Right atrium auricular region (tissue), 2 donors: ENCODE data around the gene EBF3. TPM values are rescaled to one million over a fixed set of nuclear protein-coding genes. Genes with fewer than 3 reads are reported as not detected.

ENCODE experiments used
- DNase-seq: peaks from one replicate; pipeline ENCODE4 v3.0.0-alpha.2; 2019; ENCODE audit warnings: low spot score
- H3K27ac ChIP-seq, 2 donors: fragments of 200-600 bp; sonication (generic); 1 replicate in 1 of 2; 2 replicates in 1 of 2; pipeline ENCODE4 v1.5.1; 2016 to 2019
- H3K27me3 ChIP-seq, 2 donors: fragments of 200-600 bp; sonication (generic); one replicate each; pipeline versions ENCODE4 v1.5.1 to v1.6.0; 2017 to 2019
- H3K36me3 ChIP-seq: fragments of 200-600 bp; sonication (generic); one replicate; pipeline ENCODE4 v1.5.1; 2016
- H3K4me1 ChIP-seq, 2 donors: fragments of 200-600 bp; sonication (generic); one replicate each; pipeline versions ENCODE4 v1.5.1 to v1.6.0; 2017 to 2019
- H3K4me3 ChIP-seq, 2 donors: fragments of 200-600 bp; sonication (generic); 1 replicate in 1 of 2; 2 replicates in 1 of 2; pipeline ENCODE4 v1.5.1; 2017 to 2019; ENCODE audit warnings: mild to moderate bottlenecking in 1 of 2, moderate library complexity in 1 of 2
- H3K9me3 ChIP-seq, 2 donors: fragments of 200-600 bp; sonication (generic); one replicate each; pipeline ENCODE4 v1.5.1; 2019
- CTCF ChIP-seq, 2 donors: fragments of 200-600 bp; sonication (generic); IDR thresholded peaks; one replicate each; pipeline ENCODE4 v1.5.1; 2019; ENCODE audit warnings: antibody characterized with exemption in 2 of 2
- total RNA-seq, 2 donors: library from RNA; depleted of rRNA; stranded (reverse); fragments of >200 nt; gene quantifications; one replicate each; pipeline ENCODE4 v1.1.0, GENCODE V29; 2016

Gene EBF3
- total RNA-seq, 2 donors from 2014 or later: 5.8 to 6.9 TPM

DNA sequence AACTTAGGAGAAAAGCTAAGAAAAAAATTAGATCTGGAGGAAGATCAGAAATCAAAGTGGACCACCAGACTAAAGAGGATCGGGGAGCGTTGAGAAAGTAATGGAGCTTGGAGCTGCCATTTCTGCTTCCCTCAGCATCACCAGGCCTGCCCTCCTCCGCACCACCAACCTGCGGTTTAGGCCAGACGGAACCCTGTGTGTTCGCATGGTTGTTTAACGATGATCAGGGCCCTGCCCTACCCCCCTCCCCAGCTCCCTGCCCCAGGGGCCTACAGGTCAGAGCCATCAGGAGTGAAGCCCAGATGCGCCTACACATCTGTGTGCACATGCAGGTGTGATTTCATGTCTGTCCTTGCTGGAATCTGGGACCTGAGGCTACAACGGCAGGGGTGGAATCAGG is 45.7 kb downstream of the EBF3 start:
- Histone ChIP-seq H3K36me3 (no peaks in the 10 kb centered on the region), H3K9me3 (no peaks in the 10 kb centered on the region), H3K27ac (no peak overlapping the region), H3K4me3 (no peak overlapping the region), H3K4me1 (peaks cover 0 to 5% of the 10 kb centered on the region in 2 donors), H3K27me3 (no peaks in the 10 kb centered on the region)
- TF ChIP-seq CTCF (IDR thresholded peaks at IDR 0.05): no peak
- no peak for DNase-seq

DNA sequence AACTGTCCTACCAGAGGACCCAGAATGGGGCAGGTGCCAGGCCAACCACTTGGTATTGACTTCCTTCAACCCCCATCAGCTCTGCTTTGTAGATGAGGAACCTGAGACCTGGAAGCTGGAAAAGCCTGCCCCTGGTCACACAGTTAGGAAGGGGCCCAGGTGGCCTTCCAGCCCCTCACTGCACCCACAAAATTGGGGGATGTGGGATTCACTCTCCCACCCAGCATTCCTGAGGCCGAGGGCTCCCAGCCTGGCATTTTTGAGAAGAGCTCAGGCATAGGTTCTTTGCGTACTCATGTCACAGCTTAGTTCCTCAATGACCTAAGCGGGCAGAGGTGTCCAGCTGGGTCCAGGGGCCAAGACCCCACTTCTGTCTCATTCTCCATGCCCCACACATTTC is 46.1 kb downstream of the EBF3 start:
- no peaks in the 10 kb centered on the region for H3K36me3 ChIP-seq
- DNase-seq: no peak
- H3K4me1 ChIP-seq: peaks cover 0 to 8% of the 10 kb centered on the region in 2 donors

GRCh38 chr10:129916506-129916995 is 47.5 kb downstream of the EBF3 start:
- no peak overlapping the region for H3K4me3 ChIP-seq
- TF ChIP-seq CTCF (IDR thresholded peaks at IDR 0.05): no peak
- H3K36me3 ChIP-seq: no peaks in the 10 kb centered on the region
- no peaks in the 10 kb centered on the region for H3K27me3 ChIP-seq
- H3K27ac ChIP-seq: no peak overlapping the region
- peaks cover 0 to 8% of the 10 kb centered on the region in 2 donors for H3K4me1 ChIP-seq
- DNase-seq: no peak
- no peaks in the 10 kb centered on the region for H3K9me3 ChIP-seq

More for the DNA sequence above, 46.1 kb downstream of the EBF3 start:
- Histone ChIP-seq H3K4me3 (no peak overlapping the region), H3K27me3 (no peaks in the 10 kb centered on the region), H3K9me3 (no peaks in the 10 kb centered on the region), H3K27ac (no peak overlapping the region)
- TF ChIP-seq CTCF (IDR thresholded peaks at IDR 0.05): no peak

- Histone ChIP-seq H3K4me3 (no peak overlapping the region), H3K36me3 (no peaks in the 10 kb centered on the region), H3K4me1 (peaks cover 0 to 8% of the 10 kb centered on the region in 2 donors), H3K27ac (no peak overlapping the region), H3K27me3 (no peaks in the 10 kb centered on the region), H3K9me3 (no peaks in the 10 kb centered on the region)
- no peak for DNase-seq
- no peak for TF ChIP-seq CTCF (IDR thresholded peaks at IDR 0.05)
Observed at GRCh38 chr10:129915526-129916378, 48.3 kb downstream of the EBF3 start.

GRCh38 chr10:129914960-129915359 is 49.1 kb downstream of the EBF3 start:
- Histone ChIP-seq H3K36me3 (no peaks in the 10 kb centered on the region), H3K4me1 (peaks cover 0 to 8% of the 10 kb centered on the region in 2 donors), H3K4me3 (no peak overlapping the region), H3K27me3 (no peaks in the 10 kb centered on the region), H3K27ac (no peak overlapping the region), H3K9me3 (no peaks in the 10 kb centered on the region)
- DNase-seq: no peak
- no peak for TF ChIP-seq CTCF (IDR thresholded peaks at IDR 0.05)
